HG03354 (cell line): Measurements from ENCODE around the gene NFATC3.

Experiments used
- ATAC-seq: cut with Tn5 transposase; IDR thresholded peaks from one replicate; pipeline ENCODE4 v1.9.1; 2021; ENCODE audit warnings: mild to moderate bottlenecking; ENCODE audit not compliant: unreplicated experiment, poor library complexity, severe bottlenecking

NFATC3 gene

GRCh38 chr16:68259007-68259825 lies 174.0 kb downstream of the NFATC3 start:
- ATAC-seq: no peak

GRCh38 chr16:68263559-68264127 lies 178.5 kb downstream of the NFATC3 start:
- ATAC-seq: peak; percentile 11

- peak; percentile 63 for ATAC-seq
These were observed 179.2 kb downstream of the NFATC3 start, which contains the start of gene SLC7A6 for GRCh38 chr16:68264128-68265077. TSS of gene SLC7A6 (plus strand) at chr16:68264526. CDS start at chr16:68274727, 10,201 bp downstream.

GRCh38 chr16:68265078-68265920 lies 180.1 kb downstream of the NFATC3 start:
- ATAC-seq: no peak

- no peak for ATAC-seq
These were observed 182.6 kb downstream of the NFATC3 start for GRCh38 chr16:68267612-68268405.

- no peak for ATAC-seq
These were observed 184.6 kb downstream of the NFATC3 start for GRCh38 chr16:68269793-68270192.

- ATAC-seq: no peak
These were observed 185.2 kb downstream of the NFATC3 start for GRCh38 chr16:68270353-68270752.

GRCh38 chr16:68272507-68273209 lies 187.5 kb downstream of the NFATC3 start:
- no peak for ATAC-seq

GRCh38 chr16:68273459-68273858 lies 188.3 kb downstream of the NFATC3 start:
- no peak for ATAC-seq

- ATAC-seq: no peak
These were observed 188.7 kb downstream of the NFATC3 start for GRCh38 chr16:68273896-68274295.

GRCh38 chr16:68274441-68274840 lies 189.3 kb downstream of the NFATC3 start:
- no peak for ATAC-seq

GRCh38 chr16:68275611-68276191 lies 190.5 kb downstream of the NFATC3 start:
- peak; percentile 53 for ATAC-seq

GRCh38 chr16:68276223-68276622 lies 191.1 kb downstream of the NFATC3 start:
- ATAC-seq: no peak
